ENCODE results near the gene TYROBP.

Gene TYROBP

DNA sequence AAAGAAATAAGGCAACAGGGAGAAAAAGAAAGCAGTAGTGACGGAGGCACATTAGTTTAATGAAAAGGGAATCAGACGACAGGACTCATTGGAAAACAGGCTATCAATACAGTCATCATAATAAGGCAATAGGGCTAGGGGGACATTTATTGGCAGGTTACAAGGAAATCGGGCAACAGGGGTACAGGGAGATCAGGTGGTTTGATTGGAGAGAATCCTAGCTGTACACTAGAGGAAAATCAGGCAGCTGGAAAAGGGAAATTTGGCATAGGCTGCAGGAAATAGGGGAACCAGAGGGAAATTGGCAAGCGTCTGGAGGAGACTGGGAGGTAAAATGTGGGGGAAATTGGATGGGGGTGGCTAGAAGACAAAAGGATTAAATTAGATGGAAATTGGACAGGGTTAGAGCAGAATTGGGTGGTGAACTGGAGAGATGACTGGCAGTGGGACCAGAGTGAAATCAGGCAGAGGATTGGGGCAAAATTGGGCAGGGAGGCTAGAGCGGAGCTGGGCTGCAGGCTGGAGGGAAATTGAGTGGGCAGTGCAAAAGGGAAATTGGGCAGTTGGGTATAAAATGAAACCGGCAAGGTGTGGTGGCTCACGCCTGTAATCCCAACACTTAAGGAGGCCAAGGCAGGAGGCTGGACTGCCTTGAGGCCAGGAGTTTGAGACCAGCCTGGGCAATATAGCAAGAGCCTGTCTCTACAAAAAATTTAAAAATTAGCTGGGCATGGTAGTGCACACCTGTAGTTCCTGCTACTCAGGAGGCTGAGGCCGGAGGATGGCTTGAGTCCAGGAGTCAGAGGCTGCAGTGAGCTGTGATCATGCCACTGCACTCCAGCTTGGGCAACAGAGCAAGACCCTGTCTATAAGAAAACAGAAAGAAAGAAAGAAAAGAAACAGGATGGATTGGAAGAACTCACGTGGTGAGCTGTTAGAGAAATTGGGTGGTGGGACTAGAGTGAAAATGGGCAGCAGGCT lies 35.5 kb upstream of the TYROBP start:
- H3K4me3 ChIP-seq (ENCODE audit: low read depth, low read length), result no peak overlapping the region

DNA sequence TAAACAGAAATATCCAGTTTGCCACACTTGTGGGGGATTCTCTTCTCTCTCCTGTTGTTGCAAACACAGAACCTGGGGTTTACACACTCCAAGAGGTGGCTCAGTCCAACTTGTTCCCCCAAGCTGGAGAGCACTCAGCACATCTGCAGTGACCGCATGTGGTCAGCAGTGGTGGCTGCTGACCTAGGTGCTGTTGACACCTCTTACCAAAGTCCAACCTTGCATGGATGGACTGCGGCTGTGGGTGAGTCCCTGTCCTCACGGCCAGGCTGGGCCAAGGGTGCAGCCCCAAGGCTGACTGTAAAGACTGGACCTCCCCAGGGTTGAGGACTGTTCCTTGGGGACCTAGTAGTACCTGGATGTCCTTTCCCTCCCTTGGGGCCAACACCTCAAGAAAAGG lies 34.1 kb upstream of the TYROBP start:
- TF ChIP-seq, protein P1, sequence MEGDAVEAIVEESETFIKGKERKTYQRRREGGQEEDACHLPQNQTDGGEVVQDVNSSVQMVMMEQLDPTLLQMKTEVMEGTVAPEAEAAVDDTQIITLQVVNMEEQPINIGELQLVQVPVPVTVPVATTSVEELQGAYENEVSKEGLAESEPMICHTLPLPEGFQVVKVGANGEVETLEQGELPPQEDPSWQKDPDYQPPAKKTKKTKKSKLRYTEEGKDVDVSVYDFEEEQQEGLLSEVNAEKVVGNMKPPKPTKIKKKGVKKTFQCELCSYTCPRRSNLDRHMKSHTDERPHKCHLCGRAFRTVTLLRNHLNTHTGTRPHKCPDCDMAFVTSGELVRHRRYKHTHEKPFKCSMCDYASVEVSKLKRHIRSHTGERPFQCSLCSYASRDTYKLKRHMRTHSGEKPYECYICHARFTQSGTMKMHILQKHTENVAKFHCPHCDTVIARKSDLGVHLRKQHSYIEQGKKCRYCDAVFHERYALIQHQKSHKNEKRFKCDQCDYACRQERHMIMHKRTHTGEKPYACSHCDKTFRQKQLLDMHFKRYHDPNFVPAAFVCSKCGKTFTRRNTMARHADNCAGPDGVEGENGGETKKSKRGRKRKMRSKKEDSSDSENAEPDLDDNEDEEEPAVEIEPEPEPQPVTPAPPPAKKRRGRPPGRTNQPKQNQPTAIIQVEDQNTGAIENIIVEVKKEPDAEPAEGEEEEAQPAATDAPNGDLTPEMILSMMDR (IDR thresholded peaks at IDR 0.05; ENCODE audit: low read depth, low read length), result no peak
- no peak overlapping the region for H3K4me3 ChIP-seq (ENCODE audit: low read depth, low read length)

More for the DNA sequence above, 35.5 kb upstream of the TYROBP start:
- TF ChIP-seq, protein P1 (IDR thresholded peaks at IDR 0.05; ENCODE audit: low read depth, low read length), result no peak

DNA sequence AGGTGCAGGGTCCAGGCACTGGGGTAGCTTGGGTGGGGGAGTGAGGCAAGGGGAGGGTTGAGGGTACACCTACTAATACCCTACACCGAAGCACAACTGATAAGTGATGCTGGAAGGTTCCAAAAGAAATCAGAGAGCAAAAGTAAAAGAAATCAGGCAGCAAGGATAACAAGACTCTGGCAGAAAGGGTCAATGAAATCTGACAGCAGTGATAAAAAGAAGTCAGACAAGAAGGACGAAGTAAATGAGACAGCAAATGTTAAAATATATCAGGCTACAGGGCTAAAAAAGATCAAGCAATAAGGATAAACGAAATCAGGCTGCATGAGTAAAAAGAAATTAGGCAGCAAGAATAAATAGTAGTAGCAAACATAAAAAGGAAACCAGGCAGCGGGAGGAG lies 32.7 kb upstream of the TYROBP start:
- no peak overlapping the region for H3K4me3 ChIP-seq (ENCODE audit: low read depth, low read length)
- TF ChIP-seq, protein P1 (IDR thresholded peaks at IDR 0.05; ENCODE audit: low read depth, low read length), result no peak

DNA sequence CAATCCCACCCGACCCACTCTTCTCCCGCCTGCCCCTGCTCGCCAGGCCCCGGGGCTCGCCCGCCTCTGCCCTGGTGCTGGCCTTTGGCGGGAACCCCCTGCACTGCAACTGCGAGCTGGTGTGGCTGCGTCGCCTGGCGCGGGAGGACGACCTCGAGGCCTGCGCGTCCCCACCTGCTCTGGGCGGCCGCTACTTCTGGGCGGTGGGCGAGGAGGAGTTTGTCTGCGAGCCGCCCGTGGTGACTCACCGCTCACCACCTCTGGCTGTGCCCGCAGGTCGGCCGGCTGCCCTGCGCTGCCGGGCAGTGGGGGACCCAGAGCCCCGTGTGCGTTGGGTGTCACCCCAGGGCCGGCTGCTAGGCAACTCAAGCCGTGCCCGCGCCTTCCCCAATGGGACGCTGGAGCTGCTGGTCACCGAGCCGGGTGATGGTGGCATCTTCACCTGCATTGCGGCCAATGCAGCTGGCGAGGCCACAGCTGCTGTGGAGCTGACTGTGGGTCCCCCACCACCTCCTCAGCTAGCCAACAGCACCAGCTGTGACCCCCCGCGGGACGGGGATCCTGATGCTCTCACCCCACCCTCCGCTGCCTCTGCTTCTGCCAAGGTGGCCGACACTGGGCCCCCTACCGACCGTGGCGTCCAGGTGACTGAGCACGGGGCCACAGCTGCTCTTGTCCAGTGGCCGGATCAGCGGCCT lies 32.1 kb upstream of the TYROBP start:
- H3K4me3 ChIP-seq (ENCODE audit: low read depth, low read length), result no peak overlapping the region
- TF ChIP-seq, protein P1 (IDR thresholded peaks at IDR 0.05; ENCODE audit: low read depth, low read length), result no peak

DNA sequence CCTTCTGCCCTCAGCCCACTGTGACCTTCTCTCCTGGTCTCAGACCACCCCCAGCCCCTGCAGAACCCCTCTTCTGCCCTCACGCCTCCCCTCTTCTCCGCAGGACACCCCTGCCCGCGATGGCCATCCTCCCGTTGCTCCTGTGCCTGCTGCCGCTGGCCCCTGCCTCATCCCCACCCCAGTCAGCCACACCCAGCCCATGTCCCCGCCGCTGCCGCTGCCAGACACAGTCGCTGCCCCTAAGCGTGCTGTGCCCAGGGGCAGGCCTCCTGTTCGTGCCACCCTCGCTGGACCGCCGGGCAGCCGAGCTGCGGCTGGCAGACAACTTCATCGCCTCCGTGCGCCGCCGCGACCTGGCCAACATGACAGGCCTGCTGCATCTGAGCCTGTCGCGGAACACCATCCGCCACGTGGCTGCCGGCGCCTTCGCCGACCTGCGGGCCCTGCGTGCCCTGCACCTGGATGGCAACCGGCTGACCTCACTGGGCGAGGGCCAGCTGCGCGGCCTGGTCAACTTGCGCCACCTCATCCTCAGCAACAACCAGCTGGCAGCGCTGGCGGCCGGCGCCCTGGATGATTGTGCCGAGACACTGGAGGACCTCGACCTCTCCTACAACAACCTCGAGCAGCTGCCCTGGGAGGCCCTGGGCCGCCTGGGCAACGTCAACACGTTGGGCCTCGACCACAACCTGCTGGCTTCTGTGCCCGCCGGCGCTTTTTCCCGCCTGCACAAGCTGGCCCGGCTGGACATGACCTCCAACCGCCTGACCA lies 31.4 kb upstream of the TYROBP start:
- TF ChIP-seq, protein P1 (IDR thresholded peaks at IDR 0.05; ENCODE audit: low read depth, low read length), result no peak
- no peak overlapping the region for H3K4me3 ChIP-seq (ENCODE audit: low read depth, low read length)

DNA sequence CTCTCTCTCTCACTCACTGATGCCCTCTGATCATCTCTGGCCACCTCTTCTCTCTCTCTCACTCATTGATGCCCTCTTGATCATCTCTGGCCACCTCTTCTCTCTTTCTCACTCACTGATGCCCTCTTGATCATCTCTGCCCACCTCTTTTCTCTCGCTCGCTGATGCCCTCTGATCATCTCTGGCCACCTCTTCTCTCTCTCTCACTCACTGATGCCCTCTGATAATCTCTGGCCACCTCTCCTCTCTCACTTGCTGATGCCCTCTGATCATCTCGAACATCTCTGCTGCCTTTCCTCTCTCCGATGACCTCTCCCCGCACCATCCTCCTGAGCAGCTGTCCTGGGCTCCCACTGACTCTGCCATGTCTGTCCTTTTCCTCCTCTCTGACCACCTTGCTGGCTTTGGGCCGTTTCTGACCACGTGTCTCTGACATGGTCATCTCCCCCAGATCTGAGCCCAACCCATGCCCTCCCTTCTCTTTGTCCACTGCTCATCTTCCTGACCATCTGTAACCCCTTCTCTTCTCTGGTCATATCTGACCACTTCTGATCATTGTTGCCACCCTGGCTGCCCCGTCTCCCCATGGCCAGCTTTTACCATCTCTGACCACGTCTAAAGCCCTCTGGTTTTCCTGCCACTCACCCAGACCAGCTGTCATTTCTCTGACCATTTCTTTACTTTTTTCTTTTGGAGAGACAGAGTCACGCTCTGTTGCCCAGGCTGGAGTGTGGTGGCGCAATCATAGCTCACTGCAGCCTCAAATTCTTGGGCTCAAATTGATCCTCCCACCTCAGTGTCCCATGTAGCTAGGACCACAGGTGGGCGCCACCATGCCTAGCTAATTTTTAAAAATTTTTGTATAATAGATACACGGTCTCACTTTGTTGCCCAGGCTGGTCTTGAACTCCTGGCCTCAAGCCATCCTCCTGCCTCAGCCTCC lies 30.5 kb upstream of the TYROBP start:
- TF ChIP-seq, protein P1 (IDR thresholded peaks at IDR 0.05; ENCODE audit: low read depth, low read length), result no peak
- H3K4me3 ChIP-seq (ENCODE audit: low read depth, low read length), result no peak overlapping the region
